UCSD-AML1 (cell line): ENCODE data around the gene NFILZ.
"Not testable (repeated sequence)": the region's sequence is repeated elsewhere in the genome, so short reads cannot be mapped to it uniquely, and the experiment has no call there.

Experiments used
- DNase-seq: peaks from one replicate; lab custom pipeline; 2025; ENCODE audit not compliant: unreplicated experiment; lab: John Stamatoyannopoulos, UW

NFILZ gene

DNA sequence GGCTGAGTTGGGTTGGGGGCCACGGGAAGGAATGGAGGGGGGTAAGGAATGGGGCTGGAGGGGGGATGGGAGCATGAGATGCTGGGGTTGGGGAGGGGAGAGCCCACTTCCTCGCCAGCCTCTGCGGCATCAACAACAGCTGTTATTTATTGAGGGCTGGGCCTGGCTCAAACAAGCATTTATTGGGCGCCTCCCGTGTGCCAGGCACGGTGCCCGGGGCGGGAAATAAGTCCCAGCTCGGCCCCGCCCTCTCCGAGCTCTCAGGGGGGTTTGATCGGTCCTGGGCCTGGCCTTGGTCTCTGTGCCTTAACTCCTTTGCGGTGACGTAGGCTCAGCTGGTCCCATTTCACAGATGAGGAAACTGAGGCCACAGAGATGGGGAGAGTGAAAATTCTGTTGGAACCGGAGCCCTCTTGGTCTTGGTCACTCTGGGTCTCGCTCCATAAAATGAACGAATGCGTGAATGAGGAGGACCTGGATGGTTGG, 19.0 kb upstream of the NFILZ start:
- DNase-seq, result no peak

DNA sequence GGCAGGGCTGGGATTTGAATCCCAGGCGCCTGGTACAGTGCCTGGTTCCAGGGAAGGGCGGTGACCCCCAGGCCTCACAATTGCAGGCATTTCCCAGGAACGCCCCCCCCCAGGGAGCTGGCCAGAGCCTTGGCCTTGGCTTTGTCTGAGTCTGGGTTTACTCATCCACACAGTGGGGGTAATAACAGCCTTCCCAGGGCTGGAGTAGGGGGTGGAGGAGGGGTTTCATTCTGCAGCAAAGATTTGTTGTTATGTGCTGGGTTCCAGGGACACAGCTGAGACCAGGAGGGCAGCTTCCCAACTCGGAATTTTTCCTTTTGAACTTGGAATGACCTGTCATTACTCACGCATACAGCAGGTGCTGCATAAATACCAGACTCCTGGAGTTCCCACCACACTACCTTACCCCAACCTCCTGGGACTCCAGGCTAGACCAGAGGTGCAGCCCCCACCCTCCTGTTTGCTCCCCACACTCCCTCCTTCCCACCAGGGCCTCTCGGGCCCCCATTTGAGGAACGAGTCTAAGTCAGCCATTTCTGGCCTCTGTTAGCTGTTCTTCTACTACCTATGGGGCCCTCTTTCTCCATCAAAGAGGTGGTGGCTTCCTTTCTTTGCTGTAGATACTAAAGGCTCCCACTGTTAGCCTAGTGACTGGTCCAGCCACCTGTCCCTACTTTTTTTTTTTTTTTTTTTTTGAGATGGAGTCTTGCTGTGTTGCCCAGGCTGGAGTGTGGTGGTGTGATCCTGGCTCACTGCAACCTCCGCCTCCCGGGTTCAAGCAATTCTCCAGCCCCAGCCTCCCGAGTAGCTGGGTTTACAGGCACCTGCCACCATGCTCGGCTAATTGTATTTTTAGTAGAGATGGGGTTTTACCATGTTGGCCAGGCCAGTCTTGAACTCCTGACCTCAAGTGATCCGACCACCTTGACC, 18.3 kb upstream of the NFILZ start:
- DNase-seq, result no peak

DNA sequence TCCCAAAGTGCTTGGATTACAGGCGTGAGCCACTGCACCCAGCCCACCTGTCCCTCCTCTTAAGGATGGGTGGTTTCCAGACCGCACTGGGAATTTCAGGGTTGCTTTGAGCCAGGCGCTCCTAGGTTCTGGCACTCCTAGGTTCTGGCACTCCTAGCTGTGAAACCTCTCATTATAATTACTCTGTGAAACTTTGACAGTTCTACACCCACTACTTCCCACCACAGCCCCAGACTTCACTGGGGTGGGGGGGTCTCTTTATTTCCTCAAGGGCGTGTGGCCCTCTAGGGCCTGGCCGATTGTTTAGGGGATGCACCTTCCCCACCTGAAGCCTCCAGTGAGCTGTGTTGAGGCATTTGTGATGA, 17.6 kb upstream of the NFILZ start:
- DNase-seq, result no peak

DNA sequence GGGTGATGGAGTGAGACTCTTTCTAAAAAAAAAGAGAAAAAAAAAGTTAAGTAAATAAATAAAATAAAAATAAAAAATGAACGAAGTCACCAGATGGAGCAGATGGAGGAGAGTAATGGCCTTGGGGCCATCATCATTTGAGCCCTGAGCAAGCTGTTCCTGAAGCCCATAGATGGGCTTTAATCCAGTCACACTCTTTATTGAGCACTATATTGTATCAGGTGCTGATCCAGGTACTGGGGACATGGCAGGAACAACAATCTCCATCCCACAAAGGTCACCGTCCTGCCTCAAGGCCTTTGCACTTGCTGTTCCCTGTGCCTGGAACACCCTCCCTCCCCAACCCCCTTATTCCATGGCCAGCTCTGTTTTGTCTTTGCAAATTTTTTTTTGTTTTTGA, 16.0 kb upstream of the NFILZ start:
- no peak for DNase-seq

DNA sequence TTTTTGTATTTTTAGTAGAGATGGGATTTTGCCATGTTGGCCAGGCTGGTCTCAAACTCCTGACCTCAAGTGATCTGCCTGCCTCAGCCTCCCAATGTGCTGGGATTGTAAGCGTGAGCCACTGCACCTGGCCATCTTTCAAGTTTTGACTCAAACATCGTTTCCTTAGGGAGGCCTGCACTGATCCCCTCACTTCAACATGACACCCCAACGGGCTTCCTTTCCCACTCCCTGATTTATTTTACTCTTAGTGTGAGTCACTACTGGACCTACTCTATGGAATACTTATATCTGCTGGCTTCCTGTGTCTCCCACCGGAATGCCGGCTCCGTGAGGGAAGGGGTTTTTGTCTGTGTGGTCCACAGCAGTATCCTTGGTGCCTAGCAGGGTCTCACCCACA, 15.4 kb upstream of the NFILZ start:
- no peak for DNase-seq

DNA sequence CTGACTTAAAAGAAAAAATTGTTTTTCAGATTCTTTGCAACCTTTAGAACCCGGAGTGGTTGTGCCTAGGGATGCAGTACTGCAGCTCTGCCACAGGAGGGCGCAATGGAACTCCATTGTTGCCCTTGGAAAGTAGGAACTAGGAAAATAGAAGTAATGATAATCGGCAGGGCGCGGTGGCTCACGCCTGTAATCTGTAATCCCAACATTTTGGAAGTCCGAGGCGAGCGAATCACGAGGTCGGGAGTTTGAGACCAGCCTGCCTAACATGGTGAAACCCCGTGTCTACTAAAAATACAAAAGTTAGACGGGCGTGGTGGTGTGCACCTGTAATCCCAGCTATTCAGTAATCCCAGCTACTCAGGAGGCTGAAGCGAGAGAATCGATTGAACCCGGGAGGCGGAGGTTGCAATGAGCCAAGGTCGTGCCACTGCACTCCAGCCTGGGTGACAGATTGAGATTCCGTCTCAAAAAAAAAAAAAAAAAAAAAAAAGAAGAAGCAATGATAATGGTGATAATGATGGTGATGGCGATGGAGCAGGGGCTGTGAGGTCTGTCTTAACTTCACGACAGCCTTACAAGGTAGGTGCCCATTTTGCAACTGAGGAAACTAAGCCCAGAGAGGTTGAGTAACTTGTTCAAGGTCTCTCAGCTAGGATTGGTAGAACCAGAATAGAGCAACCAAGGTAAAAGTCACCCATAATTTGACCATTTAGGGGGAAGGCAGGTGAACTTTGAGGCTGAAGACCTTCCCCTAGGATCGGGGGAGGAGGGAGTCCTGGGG, 14.4 kb upstream of the NFILZ start:
- peak; percentile 65 for DNase-seq

DNA sequence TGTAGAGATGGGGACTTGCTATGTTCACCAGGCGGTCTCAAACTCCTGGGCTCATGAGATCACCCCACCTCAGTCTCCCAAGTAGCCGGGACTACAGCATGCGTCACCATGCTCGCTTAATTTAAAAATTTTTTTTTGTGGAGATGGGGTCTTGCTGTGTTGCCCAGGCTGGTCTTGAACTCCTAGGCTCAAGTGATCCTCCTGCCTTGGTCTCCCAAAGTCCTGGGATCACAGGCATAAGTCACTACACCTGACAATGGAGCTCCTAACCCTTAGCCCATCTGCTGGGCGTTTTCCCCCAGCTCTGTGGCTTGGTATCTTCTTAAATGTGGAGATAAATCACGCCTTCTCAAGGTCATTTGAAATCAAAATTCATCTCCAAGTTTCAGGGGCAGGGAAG, 13.6 kb upstream of the NFILZ start:
- no peak for DNase-seq

DNA sequence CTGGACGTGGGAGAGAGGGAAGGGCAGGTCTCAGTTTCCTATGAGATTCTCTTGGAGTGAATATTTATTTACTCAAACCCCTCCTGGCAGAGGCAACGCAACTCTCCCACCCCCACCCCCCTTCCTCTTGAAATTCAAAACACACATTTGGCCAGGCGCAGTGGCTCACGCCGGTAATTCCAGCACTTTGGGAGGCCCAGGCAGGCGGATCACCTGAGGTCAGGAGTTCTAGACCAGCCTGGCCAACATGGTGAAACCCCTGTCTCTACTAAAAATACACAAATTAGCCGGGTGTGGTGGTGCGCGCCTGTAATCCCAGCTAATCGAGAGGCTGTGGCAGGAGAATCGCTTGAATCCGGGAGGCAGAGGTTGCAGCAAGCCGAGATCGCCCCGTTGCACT, 13.1 kb upstream of the NFILZ start:
- DNase-seq, result not testable (repeated sequence)

DNA sequence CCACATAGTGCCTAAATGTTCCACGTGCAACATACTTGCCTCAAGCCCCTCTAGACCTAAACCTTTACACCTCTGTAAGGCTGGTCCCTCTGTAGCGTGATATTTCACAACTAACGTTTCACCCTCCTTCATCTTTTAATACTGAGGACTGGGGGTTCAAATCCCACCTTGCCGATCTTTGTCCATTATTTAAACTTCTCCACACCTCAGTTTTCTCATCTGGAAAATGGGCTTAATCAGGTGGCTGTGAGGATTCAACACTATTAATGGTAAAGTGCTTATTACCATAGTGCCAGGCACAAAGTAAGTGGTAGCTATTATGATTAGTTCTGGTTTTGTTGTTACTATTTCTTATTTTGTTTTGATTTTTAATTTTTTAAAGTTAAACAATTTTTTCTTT, 12.4 kb upstream of the NFILZ start:
- no peak for DNase-seq

DNA sequence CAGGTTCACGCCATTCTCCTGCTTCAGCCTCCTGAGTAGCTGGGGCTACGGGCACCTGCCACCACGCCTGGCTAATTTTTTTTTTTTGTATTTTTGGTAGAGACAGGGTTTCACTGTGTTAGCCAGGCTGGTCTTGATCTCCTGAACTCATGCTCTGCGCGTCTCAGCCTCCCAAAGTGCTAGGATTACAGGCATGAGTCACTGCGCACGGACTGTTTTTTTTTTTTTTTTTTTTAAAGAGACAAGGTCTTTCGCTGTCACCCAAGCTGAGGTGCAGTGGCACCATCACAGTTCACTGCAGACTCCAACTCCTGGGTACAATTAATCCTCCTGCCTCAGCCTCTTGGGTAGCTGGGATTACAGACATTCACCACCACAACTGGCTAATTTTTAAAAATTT, 11.7 kb upstream of the NFILZ start:
- no peak for DNase-seq

DNA sequence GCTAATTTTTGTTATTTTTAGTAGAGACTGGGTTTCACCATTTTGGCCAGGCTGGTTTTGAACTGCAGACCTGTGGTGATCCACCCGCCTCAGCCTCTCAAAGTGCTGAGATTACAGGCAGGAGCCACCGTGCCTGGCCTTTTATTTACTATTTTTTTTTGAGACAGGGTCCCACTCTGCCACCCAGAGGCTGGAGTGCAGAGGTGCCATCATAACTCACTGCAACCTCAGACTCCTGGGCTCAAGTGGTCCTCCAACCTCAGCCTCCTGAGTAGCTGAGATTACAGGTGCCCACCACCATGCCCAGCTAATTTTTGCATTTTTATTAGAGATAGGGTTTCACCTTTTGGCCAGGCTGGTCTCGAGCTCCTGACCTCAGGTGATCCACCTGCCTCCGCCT, 7.5 kb upstream of the NFILZ start:
- not testable (repeated sequence) for DNase-seq

DNA sequence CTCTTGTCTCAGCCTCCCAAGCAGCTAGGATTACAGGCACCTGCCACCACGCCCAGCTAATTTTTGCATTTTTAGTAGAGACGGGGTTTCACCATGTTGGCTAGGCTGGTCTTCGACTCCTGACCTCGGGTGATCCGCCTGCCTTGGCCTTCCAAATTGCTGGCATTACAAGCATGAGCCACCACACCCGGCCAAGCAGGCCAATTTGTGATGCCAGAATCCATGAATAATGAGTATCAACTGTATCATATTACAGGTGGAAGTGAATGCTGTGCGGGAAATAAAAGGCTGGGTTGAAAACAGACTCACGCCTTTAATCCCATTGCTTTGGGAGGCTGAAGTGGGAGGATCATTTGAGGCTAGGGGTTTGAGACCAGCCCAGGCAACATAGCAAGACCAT, 3.6 kb upstream of the NFILZ start:
- no peak for DNase-seq

DNA sequence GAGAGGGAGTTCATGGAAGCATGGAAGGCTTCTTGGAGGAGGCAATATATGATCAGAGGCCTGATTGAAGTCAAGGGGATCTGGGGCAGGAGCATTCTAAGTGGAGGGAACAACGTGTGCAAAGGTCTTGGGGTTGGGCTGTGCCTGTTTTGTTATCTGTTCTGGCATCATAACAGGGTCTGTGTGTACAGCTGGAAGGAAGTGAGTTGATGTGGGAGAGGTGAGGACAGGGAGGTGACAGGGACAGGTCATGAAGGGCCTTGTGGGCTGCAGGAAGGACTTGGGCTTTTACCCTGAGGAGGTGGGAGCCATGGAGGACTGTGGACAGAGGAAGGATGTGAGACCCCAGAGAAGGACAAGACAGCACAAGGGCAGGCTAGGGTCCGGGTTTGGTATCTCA, 1.2 kb upstream of the NFILZ start:
- DNase-seq, result no peak

DNA sequence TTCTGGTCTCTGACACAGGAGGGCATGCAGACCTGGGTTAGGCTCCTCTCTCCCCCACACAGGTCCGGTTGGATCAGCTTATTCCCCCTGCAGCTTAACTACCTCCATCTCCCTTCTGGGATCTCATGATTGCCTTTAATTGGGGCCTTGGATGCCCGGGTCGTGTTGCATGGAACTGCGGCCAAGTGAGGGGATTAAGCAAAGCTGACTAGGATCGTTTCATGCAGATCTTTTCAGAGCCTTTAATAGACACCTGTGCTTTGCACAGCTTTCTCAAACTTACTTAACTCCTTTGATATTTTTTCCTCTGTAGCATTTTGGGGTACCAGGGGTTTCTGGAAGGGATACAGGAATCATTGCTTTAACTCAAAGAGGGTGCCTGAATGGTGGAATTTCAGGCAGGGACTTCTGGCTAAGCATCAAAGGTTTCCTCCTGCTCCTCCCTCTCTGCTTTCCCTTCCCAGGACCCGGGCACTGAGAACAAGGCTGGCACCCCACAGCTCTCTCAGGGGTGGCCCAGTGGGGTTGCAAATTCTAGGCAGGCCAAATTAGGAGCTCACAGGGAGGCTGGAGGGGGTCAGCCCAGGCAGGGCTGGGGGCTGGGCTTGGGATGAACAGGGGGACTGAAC, 477 bp downstream of the NFILZ start:
- DNase-seq, result no peak

DNA sequence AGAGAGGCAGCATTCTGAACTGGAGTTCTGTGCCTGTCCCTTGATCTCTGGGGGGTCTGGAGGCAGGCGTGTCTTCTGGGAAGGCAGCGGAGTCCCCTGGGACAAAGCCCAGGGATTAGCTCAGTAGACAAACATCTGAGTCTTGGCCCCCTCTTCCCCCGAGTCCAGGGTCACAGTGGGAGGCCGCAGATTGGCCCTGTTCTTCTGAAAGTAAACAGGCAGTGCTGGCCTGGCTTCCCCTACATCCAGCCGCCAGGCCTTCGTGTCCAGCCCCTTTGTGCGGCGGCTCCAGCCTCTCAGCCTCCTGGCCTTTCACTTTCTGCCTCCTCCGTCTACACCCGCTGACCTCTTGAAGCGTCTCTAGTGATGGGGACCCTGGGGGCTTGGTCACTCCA, 989 bp downstream of the NFILZ start:
- DNase-seq, result no peak

DNA sequence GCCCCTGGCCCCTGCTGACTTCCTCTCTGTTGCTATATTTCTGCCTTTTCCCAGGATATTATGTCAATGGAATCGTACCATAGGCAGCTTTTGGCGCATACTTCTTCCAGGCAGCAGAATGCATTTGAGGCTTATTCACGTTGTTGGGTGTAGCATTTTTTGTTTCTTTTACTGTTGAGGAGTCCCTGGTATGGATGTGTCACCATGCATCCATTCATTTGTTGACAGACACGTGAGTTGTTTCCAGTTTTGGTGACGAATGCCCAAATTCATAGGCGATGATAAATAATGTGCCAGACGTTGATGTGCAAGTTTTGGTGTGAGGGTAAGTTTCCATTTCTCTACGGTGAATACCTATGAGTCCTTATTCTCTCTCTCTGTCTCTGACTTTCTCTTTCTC, 5.0 kb downstream of the NFILZ start:
- DNase-seq, result no peak

DNA sequence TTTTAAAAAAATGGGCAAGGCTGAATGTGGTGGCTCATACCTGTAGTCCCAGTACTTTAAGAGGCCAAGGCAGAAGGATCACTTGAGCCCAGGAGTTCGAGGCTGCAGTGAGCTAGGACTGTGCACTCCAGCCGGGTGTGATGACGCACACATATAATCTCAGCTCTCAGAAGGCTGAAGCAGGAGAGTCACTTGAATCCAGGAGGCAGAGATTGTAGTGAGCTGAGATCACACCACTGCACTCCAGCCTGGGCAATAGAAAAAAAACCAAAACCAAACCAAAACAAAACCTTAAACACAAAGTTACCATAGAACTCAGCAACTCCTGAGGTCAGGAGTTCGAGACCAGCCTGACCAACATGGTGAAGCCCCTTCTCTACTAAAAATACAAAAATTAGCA, 6.6 kb downstream of the NFILZ start:
- not testable (repeated sequence) for DNase-seq

DNA sequence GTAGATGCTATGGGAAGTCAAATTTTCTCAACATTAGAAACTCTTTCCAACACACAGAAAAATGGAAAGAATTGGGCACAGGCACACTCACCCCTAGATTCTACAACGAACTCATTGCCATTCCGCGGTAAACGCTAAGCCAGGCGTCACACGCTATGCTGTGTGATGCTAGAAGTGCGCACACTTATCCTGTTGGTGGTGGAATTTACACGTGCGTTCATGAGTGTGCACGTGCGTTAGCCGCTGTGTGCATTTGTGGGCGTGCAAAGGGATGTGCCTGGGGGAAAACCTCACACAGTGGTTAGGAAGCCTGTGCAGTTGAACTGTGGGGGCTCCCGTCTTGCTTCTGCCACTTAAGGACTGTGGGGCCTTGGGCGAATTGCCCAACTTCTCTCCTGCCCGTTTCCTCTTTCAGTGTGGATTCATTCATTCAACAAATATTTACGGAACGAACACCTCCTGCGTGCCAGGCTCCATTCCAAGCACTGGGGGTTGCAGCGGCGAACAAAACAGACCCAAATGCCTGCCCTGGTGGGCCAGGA, 7.7 kb downstream of the NFILZ start:
- peak; percentile 48 for DNase-seq

DNA sequence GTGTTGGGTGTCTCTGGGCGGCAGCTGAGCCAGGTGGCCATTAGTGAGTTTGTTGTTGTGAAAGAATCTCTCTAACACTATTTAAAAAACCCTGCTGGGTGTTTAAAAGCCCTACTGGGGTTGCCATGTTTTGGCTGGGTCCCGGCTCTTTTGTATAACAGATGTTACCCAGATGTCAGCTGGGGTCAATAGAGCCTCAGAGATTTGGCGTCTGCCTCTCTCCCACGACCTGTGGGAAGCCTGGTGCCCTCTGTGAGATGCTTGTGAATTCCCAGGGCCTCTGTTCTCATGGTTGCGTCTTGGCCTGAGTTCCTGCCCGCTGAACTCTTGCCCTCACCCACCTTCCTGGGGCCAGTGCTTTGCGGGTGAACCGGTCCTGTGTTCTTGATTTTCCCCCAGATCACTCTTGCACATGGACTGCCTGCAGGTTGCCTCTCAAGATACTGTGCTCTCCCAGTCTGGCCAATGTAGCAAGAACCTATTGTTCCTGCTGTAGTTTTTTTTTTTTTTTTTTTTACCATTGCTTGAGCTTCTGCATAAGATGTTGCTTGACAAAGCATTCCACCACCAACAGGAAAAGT, 9.5 kb downstream of the NFILZ start:
- DNase-seq, result no peak

DNA sequence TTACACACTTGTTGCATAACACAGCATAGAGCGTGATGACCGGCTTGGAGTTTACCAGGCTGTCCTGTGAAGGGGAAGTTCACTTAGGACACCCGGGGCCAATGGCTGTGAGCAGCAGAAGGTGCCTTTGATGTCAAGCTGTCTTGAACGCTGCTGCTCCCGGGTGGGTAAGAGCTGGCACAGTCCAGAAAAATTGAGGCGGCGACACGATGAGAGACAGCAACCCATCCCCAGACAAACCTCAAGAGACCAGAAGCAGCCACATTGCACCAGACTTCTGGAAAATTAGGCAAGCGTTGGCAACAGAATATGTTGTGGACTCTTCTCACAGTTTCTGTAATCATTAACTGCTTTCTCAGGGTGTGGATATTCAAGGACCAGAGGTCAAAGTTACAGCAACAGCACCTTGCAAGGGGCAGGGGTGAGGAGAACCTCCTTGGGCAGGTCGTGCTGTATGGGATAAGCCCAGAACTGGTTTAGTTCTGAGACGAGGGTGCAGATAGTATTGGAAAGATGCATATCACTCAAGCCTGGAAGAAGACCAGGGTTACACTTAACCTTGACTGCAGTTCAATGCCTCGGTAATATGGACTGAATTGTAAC, 10.1 kb downstream of the NFILZ start:
- DNase-seq, result peak; percentile 27
